GM21515 (cell line): Measurements from ENCODE around the gene DENND1A.
A peak's percentile ranks its signal among the peaks of the same experiment; 100 is the strongest.

Source experiments
- ATAC-seq: cut with Tn5 transposase; IDR thresholded peaks from one replicate; pipeline ENCODE4 v1.9.1; 2021; ENCODE audit not compliant: unreplicated experiment

DENND1A gene

DNA sequence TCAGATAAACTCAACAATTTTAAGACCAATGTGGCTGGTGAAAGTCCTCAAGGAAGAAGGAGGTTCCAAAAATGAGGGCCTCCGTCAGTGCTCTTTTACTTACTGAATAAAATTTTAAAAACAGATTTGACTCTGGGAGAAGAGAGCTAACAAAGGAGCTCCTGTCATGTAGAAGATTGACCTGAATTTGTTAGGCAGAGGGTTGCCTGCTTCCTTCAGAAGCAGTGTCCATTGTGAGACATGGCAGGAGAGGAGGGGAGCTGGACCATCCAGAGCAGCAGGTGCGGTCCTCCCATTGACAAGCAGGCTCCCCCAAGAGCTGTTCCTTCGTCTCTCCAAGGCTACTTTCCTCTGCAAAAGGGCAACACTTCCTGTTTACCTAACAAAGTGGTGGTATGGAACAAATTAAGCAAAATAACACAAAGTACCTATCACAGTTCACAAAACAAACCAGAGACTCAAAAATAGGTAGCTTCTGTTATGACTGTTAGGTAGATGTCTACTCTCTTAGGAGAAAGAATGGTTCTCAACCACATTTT, 238.1 kb downstream of the DENND1A start:
- ATAC-seq = no peak

- no peak for ATAC-seq
These were observed 240.1 kb downstream of the DENND1A start for GRCh38 chr9:123689701-123690428.

- no peak for ATAC-seq
These were observed 242.6 kb downstream of the DENND1A start for GRCh38 chr9:123687246-123687751.

DNA sequence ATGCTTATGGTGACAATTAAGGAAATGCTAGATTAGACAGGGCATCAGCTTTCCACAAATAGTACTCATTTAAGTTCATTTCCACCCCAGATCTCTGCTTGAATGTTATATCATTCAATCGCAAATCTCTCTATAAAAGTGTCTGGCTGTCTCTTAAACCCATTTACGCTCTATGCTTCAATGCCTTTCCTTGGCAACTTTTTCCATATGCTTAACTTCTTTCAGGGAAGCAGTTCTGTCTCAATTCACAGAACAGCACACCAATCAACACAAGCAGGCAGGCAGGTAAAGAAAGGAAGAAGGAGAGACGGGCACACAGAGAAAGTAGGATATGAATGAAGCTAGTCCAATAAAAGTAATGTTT, 243.1 kb downstream of the DENND1A start:
- ATAC-seq = no peak

DNA sequence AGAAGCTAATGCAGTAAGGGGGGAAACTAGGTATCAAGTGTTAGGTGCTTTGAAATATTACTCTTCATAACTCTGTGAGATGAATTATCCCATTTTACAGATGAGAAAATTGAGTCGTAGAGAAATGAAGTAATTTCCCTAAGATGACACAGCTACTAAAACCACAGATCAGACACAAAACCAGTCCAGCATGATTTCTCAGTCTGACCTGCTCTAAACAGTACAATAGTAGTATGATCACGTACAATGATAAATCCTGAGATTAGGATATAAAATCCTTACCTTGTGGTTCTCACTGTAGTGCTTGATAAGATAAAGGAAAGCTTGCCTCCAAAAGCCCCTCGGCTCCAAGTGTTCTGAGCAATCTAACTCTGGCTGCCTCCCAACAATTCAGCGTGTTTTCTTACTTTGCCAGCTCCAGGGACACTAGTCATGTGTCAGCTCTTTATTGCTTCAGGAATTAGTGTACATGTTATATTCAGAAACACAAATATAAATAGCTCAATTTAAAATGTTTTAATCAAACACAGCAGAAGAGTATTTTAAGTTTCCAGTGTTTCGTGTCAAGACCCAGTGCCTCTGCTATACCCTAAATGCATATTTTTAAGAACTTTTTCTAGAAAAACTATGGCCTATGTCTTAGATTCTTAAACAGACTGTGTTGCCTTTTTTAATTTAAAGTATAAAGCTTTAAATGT, 243.6 kb downstream of the DENND1A start:
- no peak for ATAC-seq

GRCh38 chr9:123685489-123686083, 244.3 kb downstream of the DENND1A start:
- ATAC-seq = no peak

- peak; percentile 55 for ATAC-seq
These were observed 245.4 kb downstream of the DENND1A start for GRCh38 chr9:123684393-123685149.

- no peak for ATAC-seq
These were observed 247.2 kb downstream of the DENND1A start for GRCh38 chr9:123682746-123683145.

DNA sequence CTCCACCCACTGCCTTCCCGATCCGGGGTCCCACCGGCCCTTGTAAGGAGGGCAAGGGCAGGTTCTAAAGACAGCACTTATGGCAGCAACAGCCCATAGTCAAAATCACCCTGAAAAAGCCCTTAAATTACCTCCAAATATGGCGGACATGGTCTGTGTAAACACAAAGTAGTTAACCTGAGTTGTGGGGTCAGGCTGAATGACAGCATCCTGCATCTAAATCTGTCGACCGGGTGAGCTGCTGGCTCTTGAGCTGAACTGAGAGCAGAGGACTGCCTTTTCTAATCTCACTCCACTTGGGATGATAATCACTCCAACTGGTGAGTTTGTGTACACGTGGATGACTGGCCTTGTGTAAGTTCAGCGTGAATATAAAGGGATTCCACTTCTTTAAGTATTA, 249.6 kb downstream of the DENND1A start:
- no peak for ATAC-seq

GRCh38 chr9:123679330-123679987, 250.5 kb downstream of the DENND1A start:
- peak; percentile 96 for ATAC-seq

GRCh38 chr9:123678878-123679329, 251.0 kb downstream of the DENND1A start:
- ATAC-seq = no peak

- ATAC-seq = no peak
These were observed 251.7 kb downstream of the DENND1A start for GRCh38 chr9:123678038-123678877.

DNA sequence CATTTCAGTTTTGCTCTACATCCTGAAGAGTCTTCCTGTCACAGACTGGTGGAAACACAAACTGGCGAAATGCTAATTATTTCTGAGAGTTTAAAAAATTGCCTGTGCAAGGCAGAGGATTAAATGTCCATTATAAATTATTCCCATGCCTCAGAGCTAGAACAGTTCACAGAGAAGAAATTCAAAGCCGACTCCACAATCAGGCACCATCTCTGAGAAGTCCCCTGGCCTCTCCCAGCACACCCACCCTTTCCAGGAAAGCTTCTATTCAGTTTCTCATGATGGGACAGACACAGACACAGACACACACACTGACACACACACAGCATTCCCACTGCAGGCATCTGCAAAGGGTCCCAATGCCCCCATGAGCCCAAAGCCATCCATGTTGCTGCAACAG, 253.1 kb downstream of the DENND1A start:
- no peak for ATAC-seq

DNA sequence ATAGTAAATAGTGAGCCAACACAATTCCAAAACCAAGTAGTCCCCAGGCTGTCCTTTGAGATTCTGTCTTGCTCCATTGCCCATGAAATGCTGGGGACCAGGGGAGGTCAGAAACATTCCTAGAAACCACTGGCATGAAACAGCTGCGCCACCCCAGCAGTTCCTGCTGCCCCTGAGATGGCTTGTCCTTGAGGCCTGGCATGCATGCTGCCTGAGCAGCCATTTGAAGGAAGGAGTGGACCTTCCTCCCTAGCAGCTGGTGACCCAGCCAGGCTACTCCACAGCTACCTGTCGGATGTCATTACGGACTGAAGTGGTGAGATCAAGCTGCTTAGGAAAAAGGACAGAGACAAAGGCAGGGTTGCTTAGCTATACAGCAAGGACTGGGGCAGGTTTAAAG, 260.6 kb downstream of the DENND1A start:
- no peak for ATAC-seq

DNA sequence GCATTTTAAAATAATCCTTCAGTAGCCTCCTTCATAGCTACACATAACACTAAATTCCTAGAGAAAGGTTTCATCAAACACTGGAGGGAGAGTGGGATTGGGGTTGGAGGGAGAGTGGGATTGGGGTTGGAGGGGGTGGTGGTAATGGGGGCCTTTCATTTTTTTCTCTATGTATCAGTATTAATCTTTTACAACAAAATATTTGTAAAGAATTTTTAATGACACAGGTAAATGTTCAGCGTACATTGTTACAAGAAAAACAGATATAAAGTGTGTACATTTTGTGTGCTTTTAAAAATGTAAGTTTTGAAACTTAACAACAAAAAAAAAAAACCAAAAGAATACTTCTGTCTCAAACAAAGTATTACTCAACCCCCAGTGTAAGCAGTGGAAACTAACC, 266.4 kb downstream of the DENND1A start:
- no peak for ATAC-seq

- peak; percentile 55 for ATAC-seq
These were observed 267.7 kb downstream of the DENND1A start for GRCh38 chr9:123662057-123662776.

- ATAC-seq = no peak
These were observed 269.0 kb downstream of the DENND1A start for GRCh38 chr9:123660691-123661466.

- ATAC-seq = no peak
These were observed 270.6 kb downstream of the DENND1A start for GRCh38 chr9:123659358-123659757.
